IPS-NIHi7 (cell line): ENCODE data around the gene SPAG5.

Experiments used
- DNase-seq: peaks from one replicate; pipeline ENCODE4 v3.0.0; 2012; ENCODE audit warnings: mixed read lengths; ENCODE audit errors: extremely low spot score

The SPAG5 gene

GRCh38 chr17:28572259-28573039, 26.4 kb downstream of the SPAG5 start:
- DNase-seq = no peak

- peak; percentile 99 for DNase-seq
Measured at GRCh38 chr17:28571361-28572122, 27.3 kb downstream of the SPAG5 start, which contains the start of gene PIGS. TSS of gene PIGS (minus strand) at chr17:28571524. CDS start at chr17:28571496, 28 bp downstream.

GRCh38 chr17:28570716-28571360, 28.0 kb downstream of the SPAG5 start:
- DNase-seq = peak; percentile 59

GRCh38 chr17:28569446-28569845, 29.4 kb downstream of the SPAG5 start:
- no peak for DNase-seq

GRCh38 chr17:28567604-28568003, 31.2 kb downstream of the SPAG5 start:
- no peak for DNase-seq

- no peak for DNase-seq
Measured at GRCh38 chr17:28563475-28563874, 35.4 kb downstream of the SPAG5 start.

- no peak for DNase-seq
Measured at GRCh38 chr17:28555022-28555421, 43.8 kb downstream of the SPAG5 start.

GRCh38 chr17:28554565-28554964, 44.3 kb downstream of the SPAG5 start:
- no peak for DNase-seq

- DNase-seq = no peak
Measured at GRCh38 chr17:28553000-28553505, 45.8 kb downstream of the SPAG5 start.

- peak; percentile 98 for DNase-seq
Measured at GRCh38 chr17:28552176-28552999, 46.4 kb downstream of the SPAG5 start, which contains the start of gene UNC119. TSS of gene UNC119 (minus strand) at chr17:28552624. CDS start at chr17:28552557, 67 bp downstream.

- DNase-seq = no peak
Measured at GRCh38 chr17:28551421-28552175, 47.2 kb downstream of the SPAG5 start.

GRCh38 chr17:28550858-28551257, 48.0 kb downstream of the SPAG5 start:
- no peak for DNase-seq

- DNase-seq = no peak
Measured at GRCh38 chr17:28549236-28550132, 49.3 kb downstream of the SPAG5 start.

GRCh38 chr17:28548417-28549130, 50.3 kb downstream of the SPAG5 start:
- no peak for DNase-seq

GRCh38 chr17:28547623-28548416, 51.0 kb downstream of the SPAG5 start:
- DNase-seq = peak; percentile 94

GRCh38 chr17:28547096-28547622, 51.7 kb downstream of the SPAG5 start:
- DNase-seq = no peak

GRCh38 chr17:28545787-28546415, 52.9 kb downstream of the SPAG5 start:
- no peak for DNase-seq
